GM13977 (cell line): Measurements from ENCODE around the gene PIP5K1B.

Source experiments
- DNase-seq: peaks from one replicate; pipeline ENCODE4 v3.0.0; 2012; ENCODE audit warnings: low spot score
- in situ Hi-C: fragments of 300-500 bp; cut with MboI; formaldehyde crosslinking; loops from one replicate; pipeline ENCODE4 v1.12.0; 2022; ENCODE audit warnings: low sequenced_read_pairs, low pct_unique_long_range_greater_than_20kb, mixed read lengths, inconsistent platforms; ENCODE audit not compliant: unreplicated experiment
- TF ChIP-seq, protein P1 (sequence below): IDR thresholded peaks from 2 replicates; pipeline ENCODE4 v1.5.1; 2012; ENCODE audit warnings: mild to moderate bottlenecking, control low read depth; ENCODE audit not compliant: insufficient read depth; ENCODE audit errors: extremely low read depth, missing control alignments

PIP5K1B gene

GRCh38 chr9:68847765-68848164 is 142.7 kb downstream of the PIP5K1B start:
- in situ Hi-C loops = no loop called here
- DNase-seq = peak; percentile 15
- TF ChIP-seq, protein P1, sequence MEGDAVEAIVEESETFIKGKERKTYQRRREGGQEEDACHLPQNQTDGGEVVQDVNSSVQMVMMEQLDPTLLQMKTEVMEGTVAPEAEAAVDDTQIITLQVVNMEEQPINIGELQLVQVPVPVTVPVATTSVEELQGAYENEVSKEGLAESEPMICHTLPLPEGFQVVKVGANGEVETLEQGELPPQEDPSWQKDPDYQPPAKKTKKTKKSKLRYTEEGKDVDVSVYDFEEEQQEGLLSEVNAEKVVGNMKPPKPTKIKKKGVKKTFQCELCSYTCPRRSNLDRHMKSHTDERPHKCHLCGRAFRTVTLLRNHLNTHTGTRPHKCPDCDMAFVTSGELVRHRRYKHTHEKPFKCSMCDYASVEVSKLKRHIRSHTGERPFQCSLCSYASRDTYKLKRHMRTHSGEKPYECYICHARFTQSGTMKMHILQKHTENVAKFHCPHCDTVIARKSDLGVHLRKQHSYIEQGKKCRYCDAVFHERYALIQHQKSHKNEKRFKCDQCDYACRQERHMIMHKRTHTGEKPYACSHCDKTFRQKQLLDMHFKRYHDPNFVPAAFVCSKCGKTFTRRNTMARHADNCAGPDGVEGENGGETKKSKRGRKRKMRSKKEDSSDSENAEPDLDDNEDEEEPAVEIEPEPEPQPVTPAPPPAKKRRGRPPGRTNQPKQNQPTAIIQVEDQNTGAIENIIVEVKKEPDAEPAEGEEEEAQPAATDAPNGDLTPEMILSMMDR = no peak

DNA sequence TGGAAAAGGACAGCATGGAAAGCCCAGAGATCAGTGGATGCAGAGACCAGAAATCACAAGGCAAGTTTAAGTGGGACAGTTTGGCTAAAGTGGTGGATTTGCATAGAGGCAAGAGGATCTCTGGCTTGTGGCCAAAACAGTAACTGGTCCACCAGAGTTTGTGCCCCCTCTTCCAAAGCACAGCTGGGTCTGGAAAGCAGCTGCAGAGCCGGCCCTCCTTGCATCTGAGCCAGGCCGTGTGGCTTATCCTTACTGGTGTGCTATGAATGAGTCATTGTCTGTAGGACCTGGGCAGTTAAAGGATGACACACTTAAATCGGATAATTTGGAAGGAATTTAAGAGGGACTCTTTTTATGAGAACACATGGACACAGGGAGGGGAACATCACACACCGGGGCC is 146.6 kb downstream of the PIP5K1B start:
- DNase-seq = no peak
- in situ Hi-C loops = no loop called here
- TF ChIP-seq, protein P1 = no peak

DNA sequence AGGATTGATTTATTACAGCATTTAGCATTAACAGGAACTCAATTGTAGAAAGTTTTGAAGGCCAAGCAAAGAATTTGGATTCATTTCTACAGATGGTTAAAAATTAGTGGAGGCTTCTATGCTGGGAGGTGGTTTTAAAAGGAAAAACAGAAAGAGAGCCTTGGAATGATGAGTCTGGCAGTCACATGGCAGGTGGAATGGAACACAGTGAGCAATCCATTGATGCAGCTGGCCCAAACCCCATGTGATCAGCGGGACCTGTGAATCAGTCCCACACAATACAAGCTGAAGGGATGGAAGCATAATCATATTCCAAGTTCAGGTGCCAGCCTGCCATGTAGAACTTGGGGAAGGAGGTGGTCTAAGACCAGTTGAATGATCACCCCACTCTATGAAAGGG is 147.9 kb downstream of the PIP5K1B start:
- TF ChIP-seq, protein P1 = no peak
- no peak for DNase-seq
- in situ Hi-C loops = no loop called here

DNA sequence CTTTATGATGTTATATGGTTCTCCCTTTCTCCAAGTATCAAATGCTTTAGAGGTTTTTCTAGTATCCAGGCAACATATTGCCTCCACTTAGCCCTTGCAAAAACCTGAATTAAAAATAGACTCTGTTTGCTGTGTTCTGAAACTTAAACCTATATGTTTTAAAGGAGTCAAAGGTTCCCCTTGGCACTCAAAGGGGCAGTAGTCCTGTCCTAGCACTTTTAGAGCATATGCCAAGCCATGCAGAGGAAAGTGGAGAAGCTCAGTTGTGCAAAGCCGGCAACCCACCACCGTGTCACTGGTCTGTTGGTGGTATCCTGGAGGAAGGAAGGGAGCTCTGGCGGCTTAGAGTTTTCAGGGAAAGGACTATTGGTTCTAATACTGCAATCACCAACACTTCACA is 154.3 kb downstream of the PIP5K1B start:
- TF ChIP-seq, protein P1 = no peak
- no peak for DNase-seq
- in situ Hi-C loops = no loop called here

GRCh38 chr9:68860419-68860818 is 155.4 kb downstream of the PIP5K1B start:
- in situ Hi-C loops = no loop called here
- TF ChIP-seq, protein P1 = no peak
- no peak for DNase-seq

DNA sequence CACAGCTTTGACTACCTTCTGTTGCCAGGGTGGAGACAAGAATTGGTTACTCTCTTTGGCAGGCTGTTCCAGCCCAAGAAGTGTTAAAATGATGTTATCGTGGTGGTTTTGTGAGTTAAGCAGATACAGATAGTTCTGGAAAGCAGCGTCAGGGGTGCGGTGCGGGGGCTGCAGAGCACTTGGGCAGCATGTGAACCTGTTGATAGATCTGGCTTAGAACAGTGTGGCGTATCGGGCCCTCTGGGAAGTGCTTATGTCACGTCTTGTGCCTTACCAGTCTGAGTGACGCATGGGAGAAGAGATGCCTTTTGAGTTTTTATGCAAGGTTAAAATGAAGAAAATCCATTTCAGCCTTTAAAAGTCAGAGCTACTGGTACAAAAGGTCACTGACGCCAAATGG is 156.4 kb downstream of the PIP5K1B start:
- no peak for DNase-seq
- TF ChIP-seq, protein P1 = no peak
- in situ Hi-C loops = no loop called here

DNA sequence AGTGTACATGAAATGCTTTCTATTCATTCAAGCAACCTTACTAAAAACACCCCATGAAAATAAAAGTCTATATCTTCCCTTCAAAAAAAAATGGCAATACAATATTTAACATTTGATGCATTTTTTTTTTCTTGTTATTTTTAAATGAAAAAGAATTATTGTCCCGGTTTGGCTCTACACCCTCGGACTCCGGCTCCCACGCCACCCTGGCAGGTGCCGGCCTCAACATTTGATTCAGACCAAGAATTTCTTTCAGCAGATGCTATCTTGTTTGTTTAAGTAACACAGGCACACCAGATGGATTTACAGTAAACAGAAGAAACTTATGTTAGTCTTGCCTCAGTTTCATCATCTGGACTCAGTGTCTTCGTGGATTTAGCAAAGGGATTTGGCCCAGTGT is 162.0 kb downstream of the PIP5K1B start:
- no peak for DNase-seq
- TF ChIP-seq, protein P1 = no peak
- in situ Hi-C loops = no loop called here
